H9 (cell line): ENCODE results near the gene MED23. TPM values are rescaled to one million over a fixed set of nuclear protein-coding genes. Genes with fewer than 3 reads are reported as not detected.

Experiments used
- DNase-seq: peaks from one replicate; pipeline ENCODE4 v3.0.0-alpha.2; 2017
- H2AFZ ChIP-seq: one replicate; pipeline ENCODE4 v1.6.1; 2013; ENCODE audit warnings: mild to moderate bottlenecking, low read length, control low read depth, moderate library complexity
- H2AK5ac ChIP-seq: 2 replicates; pipeline ENCODE4 v1.6.1; 2013; ENCODE audit warnings: low read length, control low read depth, mixed read lengths; ENCODE audit not compliant: insufficient read length
- H2BK120ac ChIP-seq: one replicate; pipeline ENCODE4 v1.6.1; 2013; ENCODE audit warnings: low read depth, mild to moderate bottlenecking, low read length, control low read depth, inconsistent platforms; ENCODE audit not compliant: poor library complexity, severe bottlenecking
- H2BK12ac ChIP-seq: 2 replicates; pipeline ENCODE4 v1.6.1; 2013; ENCODE audit warnings: low read length, control low read depth, mixed read lengths, low read depth; ENCODE audit not compliant: insufficient read length
- H2BK15ac ChIP-seq: 2 replicates; pipeline ENCODE4 v1.6.1; 2013; ENCODE audit warnings: low read depth, low read length, control low read depth
- H2BK20ac ChIP-seq: one replicate; pipeline ENCODE4 v1.6.1; 2013; ENCODE audit warnings: low read depth, mild to moderate bottlenecking, low read length, control low read depth, inconsistent platforms; ENCODE audit not compliant: poor library complexity, severe bottlenecking
- H2BK5ac ChIP-seq: 2 replicates; pipeline ENCODE4 v1.6.1; 2013; ENCODE audit warnings: low read length, control low read depth, mixed read lengths; ENCODE audit not compliant: insufficient read length
- H3K14ac ChIP-seq: 2 replicates; pipeline ENCODE4 v1.6.1; 2013; ENCODE audit warnings: low read length, control low read depth; ENCODE audit not compliant: insufficient read depth
- H3K18ac ChIP-seq: 2 replicates; pipeline ENCODE4 v1.6.1; 2013; ENCODE audit warnings: low read depth, mild to moderate bottlenecking, mixed read lengths, low read length, control low read depth; ENCODE audit not compliant: insufficient read length
- H3K23ac ChIP-seq: 2 replicates; pipeline ENCODE4 v1.6.1; 2013; ENCODE audit warnings: low read length, control low read depth, mixed read lengths, low read depth; ENCODE audit not compliant: insufficient read length
- H3K23me2 ChIP-seq: 2 replicates; pipeline ENCODE4 v1.6.1; 2013; ENCODE audit warnings: low read depth, mild to moderate bottlenecking, mixed read lengths, low read length, control low read depth; ENCODE audit not compliant: insufficient read length, poor library complexity, severe bottlenecking
- H3K27ac ChIP-seq: 2 replicates; pipeline ENCODE4 v1.5.1; 2013; ENCODE audit warnings: low read length, control low read depth, mixed read lengths, low read depth; ENCODE audit not compliant: insufficient read length
- H3K27me3 ChIP-seq: 2 replicates; pipeline ENCODE4 v1.6.1; 2013; ENCODE audit warnings: low read length, control low read depth, inconsistent platforms; ENCODE audit not compliant: insufficient read depth
- H3K4ac ChIP-seq: 2 replicates; pipeline ENCODE4 v1.6.1; 2013; ENCODE audit warnings: low read depth, mild to moderate bottlenecking, control low read depth, inconsistent platforms, low read length, moderate library complexity
- H3K4me1 ChIP-seq: 2 replicates; pipeline ENCODE4 v1.6.1; 2013; ENCODE audit warnings: low read length, control low read depth, inconsistent platforms; ENCODE audit not compliant: insufficient read depth
- H3K4me2 ChIP-seq: 2 replicates; pipeline ENCODE4 v1.6.1; 2013; ENCODE audit warnings: low read length, control low read depth, mixed read lengths; ENCODE audit not compliant: insufficient read length, insufficient read depth
- H3K56ac ChIP-seq: 2 replicates; pipeline ENCODE4 v1.6.1; 2013; ENCODE audit warnings: low read depth, mild to moderate bottlenecking, mixed read lengths, low read length, control low read depth; ENCODE audit not compliant: insufficient read length
- H3K79me1 ChIP-seq: 2 replicates; pipeline ENCODE4 v1.6.1; 2013; ENCODE audit warnings: low read depth, mild to moderate bottlenecking, moderate library complexity, low read length, control low read depth, inconsistent platforms; ENCODE audit not compliant: insufficient read depth, poor library complexity, severe bottlenecking
- H3K79me2 ChIP-seq: 2 replicates; pipeline ENCODE4 v1.6.1; 2013; ENCODE audit warnings: low read length, control low read depth, inconsistent platforms; ENCODE audit not compliant: insufficient read depth
- H3K9ac ChIP-seq: 2 replicates; pipeline ENCODE4 v1.6.1; 2013; ENCODE audit warnings: low read length, control low read depth, mixed read lengths; ENCODE audit not compliant: insufficient read length; ENCODE audit errors: extremely low read depth
- H3K9me3 ChIP-seq: one replicate; pipeline ENCODE4 v1.6.1; 2013; ENCODE audit warnings: low read depth, low read length, inconsistent platforms; ENCODE audit not compliant: control insufficient read depth
- H3T11ph ChIP-seq: one replicate; pipeline ENCODE4 v1.6.1; 2013; ENCODE audit warnings: mild to moderate bottlenecking, low read length, control low read depth, inconsistent platforms
- H4K20me1 ChIP-seq: one replicate; pipeline ENCODE4 v1.6.1; 2013; ENCODE audit not compliant: control insufficient read depth, insufficient read length, insufficient read depth
- H4K5ac ChIP-seq: 2 replicates; pipeline ENCODE4 v1.6.1; 2013; ENCODE audit warnings: low read depth, mild to moderate bottlenecking, mixed read lengths, low read length, control low read depth; ENCODE audit not compliant: insufficient read length
- H4K8ac ChIP-seq: replicated peaks from 2 replicates; pipeline ENCODE4 v1.6.1; 2013; ENCODE audit warnings: low read length, control low read depth, mixed read lengths, low read depth; ENCODE audit not compliant: insufficient read length
- H4K91ac ChIP-seq: 2 replicates; pipeline ENCODE4 v1.6.1; 2013; ENCODE audit warnings: low read depth, mild to moderate bottlenecking, moderate library complexity, mixed read lengths, low read length, control low read depth; ENCODE audit not compliant: insufficient read length
- H3K27ac Mint-ChIP-seq, 3 experiments: 2 replicates in 2 of 3; 3 replicates in 1 of 3; pipeline ENCODE4 v1.8.0; 2020 to 2021; ENCODE audit warnings: mixed read lengths in 3 of 3, mild to moderate bottlenecking in 1 of 3, moderate library complexity in 1 of 3
- H3K27me3 Mint-ChIP-seq: 2 replicates; pipeline ENCODE4 v1.8.0; 2021; ENCODE audit warnings: low read depth, mild to moderate bottlenecking, moderate library complexity, mixed read lengths
- H3K36me3 Mint-ChIP-seq, 3 experiments: 2 replicates in 2 of 3; 3 replicates in 1 of 3; pipeline ENCODE4 v1.8.0; 2020 to 2021; ENCODE audit warnings: low read depth in 3 of 3, mixed read lengths in 3 of 3; ENCODE audit not compliant: insufficient read depth in 1 of 3
- H3K4me1 Mint-ChIP-seq, 2 experiments: 2 replicates each; pipeline ENCODE4 v1.8.0; 2020; ENCODE audit warnings: mixed read lengths in 2 of 2
- H3K4me3 Mint-ChIP-seq, 2 experiments: 2 replicates in 1 of 2; 3 replicates in 1 of 2; pipeline ENCODE4 v1.8.0; 2020 to 2021; ENCODE audit warnings: mild to moderate bottlenecking in 2 of 2, mixed read lengths in 2 of 2, moderate library complexity in 1 of 2
- H3K9me3 Mint-ChIP-seq, 2 experiments: 2 replicates in 1 of 2; 3 replicates in 1 of 2; pipeline ENCODE4 v1.8.0; 2020; ENCODE audit warnings: mild to moderate bottlenecking in 2 of 2, mixed read lengths in 2 of 2, moderate library complexity in 1 of 2
- CTCF ChIP-seq: fragments of 200-600 bp; sonication (generic); conservative IDR thresholded peaks from 3 replicates; pipeline ENCODE4 v1.8.0; 2021; ENCODE audit warnings: antibody characterized with exemption, mild to moderate bottlenecking
- WGBS: extraction: QIAGEN DNeasy Blood & Tissue Kit; methylation state at CpG from one replicate; pipeline ENCODE4 v1.1.7; 2013; ENCODE audit warnings: missing lambda C conversion rate, low lambda C conversion rate, mixed read lengths; ENCODE audit not compliant: insufficient read length; ENCODE audit errors: extremely low coverage; 5-methylcytosine and 5-hydroxymethylcytosine counted together
- total RNA-seq: library from RNA; stranded (reverse); gene quantifications from 2 replicates; pipeline ENCODE4 v1.2.1, GENCODE V29; 2021

The MED23 gene
- total RNA-seq, 1 experiment from 2014 or later, result 16.2 TPM

- no peaks in the 10 kb centered on the region for H3K27me3 ChIP-seq
- no peak overlapping the region for H4K91ac ChIP-seq
- no peak overlapping the region for H2BK20ac ChIP-seq
- H3K23me2 ChIP-seq, result no peaks in the 10 kb centered on the region
- H3K4me1 ChIP-seq, result no peaks in the 10 kb centered on the region
- TF ChIP-seq CTCF, result no peak
- H3K56ac ChIP-seq, result no peak overlapping the region
- H3K9me3 ChIP-seq, result no peaks in the 10 kb centered on the region
- no peak overlapping the region for H3K4me3 Mint-ChIP-seq
- no peak overlapping the region for H3K9ac ChIP-seq
- no peak overlapping the region for H2BK120ac ChIP-seq
- H3K4me1 Mint-ChIP-seq, result no peaks in the 10 kb centered on the region
- no peak overlapping the region for H3K18ac ChIP-seq
- H4K5ac ChIP-seq, result no peak overlapping the region
- no peak overlapping the region for H2AFZ ChIP-seq
- no peaks in the 10 kb centered on the region for H3K36me3 Mint-ChIP-seq
- no peak overlapping the region for H3K27ac Mint-ChIP-seq
- H3K4ac ChIP-seq, result no peak overlapping the region
- DNase-seq, result no peak
- H3K79me2 ChIP-seq, result no peaks in the 10 kb centered on the region
- H3K9me3 Mint-ChIP-seq, result no peaks in the 10 kb centered on the region
- H3K27ac ChIP-seq, result no peak overlapping the region
- H3K14ac ChIP-seq, result no peak overlapping the region
- H4K20me1 ChIP-seq, result no peaks in the 10 kb centered on the region
- no peak overlapping the region for H4K8ac ChIP-seq
- no peak overlapping the region for H2BK12ac ChIP-seq
- H2BK15ac ChIP-seq, result no peak overlapping the region
- H2AK5ac ChIP-seq, result no peak overlapping the region
- no peaks in the 10 kb centered on the region for H3K27me3 Mint-ChIP-seq
- 100% methylated on average over 1 of the region's 2 CpGs for WGBS
- H3K23ac ChIP-seq, result no peak overlapping the region
- H3K4me2 ChIP-seq, result no peak overlapping the region
- no peak overlapping the region for H2BK5ac ChIP-seq
- H3K79me1 ChIP-seq, result no peaks in the 10 kb centered on the region
- H3T11ph ChIP-seq, result no peak overlapping the region
Measured at GRCh38 chr6:131638013-131638412, 10.0 kb upstream of the MED23 start.
